Neutrophil (primary cell): ENCODE data around the gene STAG3.

Experiments
- H3K27ac ChIP-seq: fragments of 200-600 bp; sonication (generic); 2 replicates; pipeline ENCODE4 v1.5.1; 2016; ENCODE audit warnings: mild to moderate bottlenecking, moderate library complexity
- H3K27me3 ChIP-seq: fragments of 200-600 bp; sonication (generic); 2 replicates; pipeline ENCODE4 v1.6.0; 2016; ENCODE audit warnings: mild to moderate bottlenecking
- H3K36me3 ChIP-seq: fragments of 200-600 bp; sonication (generic); 2 replicates; pipeline ENCODE4 v1.5.1; 2017
- H3K4me1 ChIP-seq, 2 experiments: fragments of 200-600 bp in 1 of 2; sonication (generic) in 1 of 2; 1 replicate in 1 of 2; 2 replicates in 1 of 2; pipeline versions ENCODE4 v1.5.1 to v1.6.1; 2013 to 2016; ENCODE audit warnings: low read depth in 1 of 2, low read length in 1 of 2, mild to moderate bottlenecking in 1 of 2, moderate library complexity in 1 of 2; ENCODE audit not compliant: control insufficient read depth in 1 of 2, insufficient read depth in 1 of 2
- H3K4me3 ChIP-seq, 2 experiments: fragments of 200-600 bp in 1 of 2; sonication (generic) in 1 of 2; 1 replicate in 1 of 2; 2 replicates in 1 of 2; pipeline ENCODE4 v1.5.1; 2013 to 2016; ENCODE audit warnings: low read depth in 1 of 2, low read length in 1 of 2, mild to moderate bottlenecking in 1 of 2, moderate library complexity in 1 of 2
- H3K9me3 ChIP-seq: fragments of 200-600 bp; sonication (generic); 2 replicates; pipeline ENCODE4 v1.5.1; 2016
- CTCF ChIP-seq: fragments of 200-600 bp; sonication (generic); IDR thresholded peaks from 2 replicates; pipeline ENCODE4 v1.5.1; 2016; ENCODE audit warnings: antibody characterized with exemption

STAG3 gene

DNA sequence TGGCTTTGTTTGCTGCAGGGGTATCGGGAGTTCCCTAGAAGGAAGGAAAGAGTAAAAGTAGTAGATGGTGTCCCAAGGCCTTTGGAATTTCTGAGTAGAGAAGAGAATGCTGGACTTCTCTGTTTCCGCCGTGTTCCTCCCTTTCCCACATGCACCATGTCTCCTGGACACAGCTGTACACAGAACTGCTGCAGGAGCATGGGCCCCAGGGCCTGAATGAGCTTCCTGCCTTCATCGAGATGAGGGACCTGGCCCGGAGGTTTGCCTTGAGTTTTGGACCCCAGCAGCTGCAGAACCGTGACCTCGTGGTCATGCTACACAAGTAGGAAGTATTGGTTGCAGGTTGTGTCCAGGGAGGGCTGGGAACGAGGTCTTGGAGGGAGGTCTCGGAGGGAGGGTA is 26.7 kb downstream of the STAG3 start:
- Histone ChIP-seq H3K27ac (no peak overlapping the region), H3K4me3 (no peak overlapping the region), H3K27me3 (no peaks in the 10 kb centered on the region), H3K36me3 (no peaks in the 10 kb centered on the region), H3K9me3 (no peaks in the 10 kb centered on the region), H3K4me1 (no peaks in the 10 kb centered on the region)
- no peak for TF ChIP-seq CTCF

- no peaks in the 10 kb centered on the region for H3K36me3 ChIP-seq
- H3K9me3 ChIP-seq: no peaks in the 10 kb centered on the region
- H3K27me3 ChIP-seq: no peaks in the 10 kb centered on the region
- TF ChIP-seq CTCF: no peak
- no peak overlapping the region for H3K4me3 ChIP-seq
- no peaks in the 10 kb centered on the region for H3K4me1 ChIP-seq
- no peak overlapping the region for H3K27ac ChIP-seq
These were observed 31.2 kb downstream of the STAG3 start for GRCh38 chr7:100208911-100209408.

- Histone ChIP-seq H3K4me3 (no peak overlapping the region), H3K9me3 (no peaks in the 10 kb centered on the region), H3K27ac (no peak overlapping the region), H3K36me3 (no peaks in the 10 kb centered on the region), H3K4me1 (no peaks in the 10 kb centered on the region), H3K27me3 (no peaks in the 10 kb centered on the region)
- TF ChIP-seq CTCF: no peak
These were observed 31.8 kb downstream of the STAG3 start for GRCh38 chr7:100209493-100209892.

GRCh38 chr7:100210805-100211204 is 33.1 kb downstream of the STAG3 start:
- TF ChIP-seq CTCF: no peak
- H3K4me3 ChIP-seq: no peak overlapping the region
- H3K4me1 ChIP-seq: no peaks in the 10 kb centered on the region
- no peaks in the 10 kb centered on the region for H3K36me3 ChIP-seq
- H3K9me3 ChIP-seq: no peaks in the 10 kb centered on the region
- no peak overlapping the region for H3K27ac ChIP-seq
- no peaks in the 10 kb centered on the region for H3K27me3 ChIP-seq

- Histone ChIP-seq H3K9me3 (no peaks in the 10 kb centered on the region), H3K4me1 (no peaks in the 10 kb centered on the region), H3K27me3 (no peaks in the 10 kb centered on the region), H3K27ac (no peak overlapping the region), H3K36me3 (no peaks in the 10 kb centered on the region), H3K4me3 (no peak overlapping the region)
- no peak for TF ChIP-seq CTCF
These were observed 33.6 kb downstream of the STAG3 start for GRCh38 chr7:100211342-100211780.
